GM21447 (cell line): ENCODE data around the gene ARHGAP24.
"Not testable (repeated sequence)": the region's sequence is repeated elsewhere in the genome, so short reads cannot be mapped to it uniquely, and the experiment has no call there.

Experiments used
- ATAC-seq: cut with Tn5 transposase; IDR thresholded peaks from one replicate; pipeline ENCODE4 v1.9.1; 2021; ENCODE audit not compliant: unreplicated experiment

ARHGAP24 gene

GRCh38 chr4:85889314-85889713 is 414.4 kb downstream of the ARHGAP24 start:
- ATAC-seq = no peak

GRCh38 chr4:85895755-85896154 is 420.8 kb downstream of the ARHGAP24 start:
- ATAC-seq = no peak

DNA sequence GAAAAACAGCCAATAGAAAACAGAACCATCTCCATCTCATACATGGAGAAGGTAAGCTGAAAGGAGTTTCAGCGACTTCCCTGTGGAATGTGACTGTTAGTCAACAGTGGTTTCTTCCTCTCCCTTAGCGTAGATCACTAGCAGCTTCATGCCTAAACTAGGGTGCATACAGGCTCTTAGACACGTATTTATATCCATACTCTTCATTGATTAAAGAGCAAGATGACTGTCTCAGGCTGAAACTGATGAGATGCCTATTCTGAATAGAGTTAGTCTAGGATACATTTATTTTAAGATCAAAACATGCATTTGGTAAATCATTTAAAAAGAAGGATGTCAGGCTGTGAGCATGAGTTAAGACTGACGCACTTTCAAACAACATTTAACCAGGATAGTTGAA is 423.3 kb downstream of the ARHGAP24 start:
- no peak for ATAC-seq

- no peak for ATAC-seq
These were observed 426.6 kb downstream of the ARHGAP24 start for GRCh38 chr4:85901500-85901899.

- not testable (repeated sequence) for ATAC-seq
These were observed 427.7 kb downstream of the ARHGAP24 start for GRCh38 chr4:85902647-85903046.

DNA sequence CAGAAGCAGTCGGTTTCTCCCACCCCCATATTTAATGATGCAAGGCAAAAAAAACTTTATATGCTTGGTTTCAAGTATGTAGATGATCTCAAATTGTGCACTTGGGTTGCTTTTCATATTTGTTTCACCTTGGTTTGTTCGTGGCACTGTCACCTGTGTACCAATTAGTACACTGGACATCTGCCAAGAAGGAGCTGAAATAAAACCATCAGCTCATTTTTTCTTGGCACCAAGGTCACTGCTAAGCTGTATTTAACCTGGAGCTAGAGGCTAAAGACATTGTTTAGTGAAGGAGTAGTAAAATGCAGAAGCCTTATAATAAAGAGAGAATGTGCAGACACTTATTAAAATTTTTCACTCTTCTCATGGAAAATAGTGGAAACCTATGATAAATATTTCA is 430.8 kb downstream of the ARHGAP24 start:
- no peak for ATAC-seq

GRCh38 chr4:85907001-85907400 is 432.1 kb downstream of the ARHGAP24 start:
- no peak for ATAC-seq

DNA sequence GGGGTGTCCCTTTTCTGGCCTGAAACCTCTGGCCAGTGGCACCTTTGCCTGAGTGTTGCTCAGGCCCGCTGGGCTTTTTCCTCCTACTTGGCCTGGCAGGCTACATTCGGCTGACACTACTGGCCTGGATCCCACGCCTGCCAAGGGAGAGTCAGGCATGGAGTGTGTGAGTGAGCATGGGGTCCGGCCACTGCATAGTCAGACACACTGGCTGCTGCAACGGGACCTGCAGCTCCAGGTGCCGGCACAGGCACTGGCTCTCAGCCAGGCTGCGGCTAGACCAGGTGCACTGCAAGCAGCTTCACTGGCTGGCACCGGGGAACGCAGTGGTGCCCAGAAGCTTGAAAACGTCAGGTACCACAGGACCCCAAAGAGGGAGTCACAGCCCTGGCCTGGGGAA is 434.9 kb downstream of the ARHGAP24 start:
- ATAC-seq = no peak

DNA sequence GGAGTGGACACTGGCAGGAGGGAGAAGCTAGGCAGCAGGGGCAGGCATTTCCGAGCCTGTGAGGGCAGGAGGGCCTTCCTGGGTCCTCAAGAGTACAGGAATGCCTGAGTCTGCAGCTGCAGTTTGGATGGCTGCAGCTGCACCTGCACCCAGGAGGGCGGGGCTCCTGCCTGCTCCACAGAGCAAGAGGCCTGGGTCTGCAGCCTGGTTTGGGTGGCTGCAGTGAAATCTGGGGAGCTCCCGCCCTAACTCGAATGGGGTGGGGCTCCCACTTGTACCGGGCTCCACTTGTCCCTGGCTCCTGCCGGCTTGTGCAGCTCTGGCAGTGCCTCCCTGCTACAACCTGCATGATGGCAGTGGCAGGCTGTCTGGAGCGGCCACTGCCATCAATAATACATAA is 436.0 kb downstream of the ARHGAP24 start:
- ATAC-seq = no peak

DNA sequence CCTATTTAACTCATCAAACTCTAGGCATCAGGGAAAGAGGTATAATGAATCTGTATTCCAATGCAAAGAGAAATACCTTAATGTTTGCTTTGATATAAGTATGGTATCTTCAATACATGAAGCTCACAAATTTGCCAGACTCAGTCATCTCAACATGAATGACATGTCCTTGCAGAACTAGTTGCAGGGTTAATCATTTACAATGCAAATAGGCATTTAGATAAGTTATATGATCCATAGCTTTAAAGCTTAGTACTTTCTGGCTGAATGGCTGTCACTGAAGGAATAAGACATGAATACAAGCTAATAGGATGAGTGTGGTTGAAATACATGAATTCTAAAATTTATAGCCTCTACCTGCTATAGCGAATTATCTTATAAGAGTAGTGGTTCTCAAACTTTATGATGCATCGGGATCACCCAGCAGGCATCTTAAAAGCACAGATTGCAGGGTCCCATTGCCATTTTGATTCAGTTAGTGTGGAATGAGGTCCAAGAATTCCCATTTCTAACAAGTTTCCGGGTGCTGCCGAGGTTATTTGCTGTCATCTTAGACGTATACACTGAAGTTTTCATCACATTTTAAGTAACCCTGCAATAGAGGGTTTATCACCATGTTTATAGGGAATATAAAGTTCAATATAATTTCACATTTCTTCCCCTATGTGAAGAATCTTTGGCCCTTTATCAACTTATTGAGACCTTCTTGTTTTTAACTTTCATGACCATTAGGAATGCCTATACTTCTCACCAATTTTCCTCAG is 439.2 kb downstream of the ARHGAP24 start:
- no peak for ATAC-seq

- not testable (repeated sequence) for ATAC-seq
These were observed 440.6 kb downstream of the ARHGAP24 start for GRCh38 chr4:85915570-85915969.

DNA sequence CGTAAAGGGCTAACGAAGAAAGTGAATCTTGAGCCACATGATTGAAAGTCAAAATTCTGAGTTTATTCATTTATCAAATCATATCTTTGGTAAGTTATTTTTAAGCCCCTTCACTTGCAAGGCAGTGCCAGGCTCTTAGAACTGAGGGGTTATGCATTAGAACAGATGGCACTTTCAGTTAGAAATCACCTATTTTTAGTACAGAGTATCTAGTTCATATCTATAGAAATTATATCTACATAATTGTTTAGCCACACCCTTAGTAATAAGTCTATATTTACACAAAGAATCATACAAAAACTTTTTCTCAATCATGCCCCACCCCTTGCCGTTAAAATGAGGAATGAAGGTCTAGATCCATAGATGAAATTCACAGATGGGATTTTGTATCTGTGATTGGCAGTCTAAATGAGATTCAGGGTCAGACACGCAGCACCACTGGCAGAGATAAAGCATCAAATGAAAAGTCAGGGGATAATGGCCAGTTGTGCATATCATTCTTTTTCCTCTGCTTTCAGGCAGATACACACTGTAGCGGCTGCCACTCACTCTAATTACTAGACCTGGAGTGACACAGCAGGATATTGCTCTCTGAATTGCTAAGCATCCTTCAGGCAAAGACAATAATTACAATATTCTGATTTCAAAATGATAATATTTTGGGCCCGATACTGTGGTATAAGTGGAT is 444.4 kb downstream of the ARHGAP24 start:
- no peak for ATAC-seq

- no peak for ATAC-seq
These were observed 450.1 kb downstream of the ARHGAP24 start for GRCh38 chr4:85925071-85925470.

DNA sequence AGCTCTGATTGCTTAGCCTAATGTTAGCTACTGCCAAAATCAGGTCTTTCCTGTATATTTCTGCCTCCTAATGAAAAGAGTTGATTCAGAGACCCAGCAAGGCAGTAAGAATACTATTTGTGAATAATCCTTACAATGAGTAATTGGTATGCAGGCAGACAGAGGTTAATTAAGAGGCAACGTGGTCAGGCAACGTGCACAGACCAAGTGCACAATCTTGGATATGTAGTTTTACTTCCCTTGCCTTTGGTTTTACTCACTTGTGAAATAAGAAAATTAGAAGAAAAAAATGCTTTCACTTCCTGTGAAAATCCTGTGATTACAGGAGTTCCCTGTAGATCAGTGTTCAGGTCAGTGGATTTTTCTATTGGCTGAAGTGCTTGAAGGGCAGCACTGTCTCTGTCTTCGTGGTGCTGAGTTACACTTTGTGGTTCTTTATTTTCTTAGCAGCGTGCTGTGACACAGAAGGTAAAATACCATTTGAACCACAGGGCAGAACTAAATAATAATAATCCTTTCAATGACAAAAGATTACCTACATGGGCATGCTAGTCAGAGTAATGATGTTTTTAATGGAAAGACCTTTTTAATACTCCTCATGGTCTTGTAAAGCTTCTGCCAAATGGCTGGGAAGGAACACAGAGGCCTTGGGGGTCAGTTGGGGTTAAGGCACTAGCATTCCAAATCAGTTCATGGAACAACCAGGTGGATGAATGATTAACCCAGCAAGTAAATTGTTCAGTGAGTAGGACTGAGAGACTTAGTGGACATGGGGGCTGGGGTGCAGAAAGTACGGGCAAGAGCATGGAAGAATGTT is 454.0 kb downstream of the ARHGAP24 start:
- no peak for ATAC-seq

GRCh38 chr4:85929961-85930665 is 455.2 kb downstream of the ARHGAP24 start:
- ATAC-seq = no peak

DNA sequence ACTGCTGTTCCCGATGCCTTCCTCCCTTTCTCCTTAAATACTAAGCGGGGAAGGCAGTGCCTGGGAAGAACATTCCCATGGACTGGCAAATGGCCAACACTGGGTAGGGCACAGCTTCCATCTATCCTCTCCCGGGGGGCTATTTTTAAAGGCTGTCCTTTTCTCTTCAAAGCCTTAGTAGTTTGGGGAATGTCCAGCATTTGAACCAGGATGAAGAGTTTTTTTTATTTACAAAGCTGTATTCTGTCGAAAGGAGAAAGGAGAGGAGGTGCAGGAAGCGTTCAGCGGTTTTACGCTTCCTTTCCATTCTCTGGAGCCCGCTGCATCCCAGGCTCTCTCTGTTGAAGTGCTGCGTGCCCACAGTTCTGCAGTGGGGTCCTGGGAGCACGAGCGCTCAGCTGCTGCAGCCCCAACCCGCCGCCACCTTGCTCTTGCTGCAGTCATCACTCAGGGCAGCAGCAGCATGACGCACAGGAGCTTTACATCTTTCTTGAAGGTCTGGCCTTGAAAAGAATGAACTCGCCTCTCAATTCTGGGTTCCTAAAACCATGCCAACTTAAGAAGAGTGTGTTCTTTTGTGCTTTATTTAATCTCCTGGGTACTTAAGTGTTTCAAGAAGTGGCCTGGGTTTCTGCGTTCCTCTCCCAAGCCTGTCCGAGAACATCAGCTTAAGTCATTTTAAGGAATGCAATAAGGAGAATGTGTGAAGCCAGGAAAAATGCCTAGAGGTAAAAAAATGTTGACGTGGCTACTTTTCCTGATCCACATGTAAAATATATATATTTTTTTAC is 457.7 kb downstream of the ARHGAP24 start:
- no peak for ATAC-seq

DNA sequence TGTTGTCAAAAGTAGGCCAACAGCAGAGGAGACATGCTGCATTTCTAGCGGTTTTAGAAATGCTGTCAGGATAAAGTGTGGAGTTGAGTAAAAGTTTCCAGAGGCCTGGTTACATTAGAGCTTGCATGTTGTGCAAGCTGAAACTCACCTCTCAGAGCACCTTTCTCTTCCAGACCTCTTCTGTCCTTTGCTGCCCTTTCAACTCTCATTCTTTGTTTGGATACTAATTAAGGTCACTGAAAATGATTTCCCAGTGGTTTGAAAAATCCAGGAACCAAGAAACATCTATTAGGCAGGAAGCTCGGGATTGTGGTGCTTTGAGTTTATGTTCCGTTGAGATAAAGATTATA is 458.3 kb downstream of the ARHGAP24 start:
- no peak for ATAC-seq

GRCh38 chr4:85937507-85937906 is 462.6 kb downstream of the ARHGAP24 start:
- no peak for ATAC-seq

GRCh38 chr4:85938062-85938461 is 463.1 kb downstream of the ARHGAP24 start:
- no peak for ATAC-seq

- ATAC-seq = no peak
These were observed 464.0 kb downstream of the ARHGAP24 start for GRCh38 chr4:85938902-85939301.
